ENCODE results near the gene APC2.

APC2 gene

GRCh38 chr19:1489463-1490310, 39.8 kb downstream of the APC2 start:
- H3K27me3 ChIP-seq, result peaks cover 0 to 20% of the 10 kb centered on the region in 2 donors
- intact Hi-C loops (cut with DNase I; ENCODE audit: low total_unique reads), result loop anchor here (5.0 kb wide), 1 partner anchor 252 kb away; the partner anchor contains the start of gene CBARP
- TF ChIP-seq, protein P1, sequence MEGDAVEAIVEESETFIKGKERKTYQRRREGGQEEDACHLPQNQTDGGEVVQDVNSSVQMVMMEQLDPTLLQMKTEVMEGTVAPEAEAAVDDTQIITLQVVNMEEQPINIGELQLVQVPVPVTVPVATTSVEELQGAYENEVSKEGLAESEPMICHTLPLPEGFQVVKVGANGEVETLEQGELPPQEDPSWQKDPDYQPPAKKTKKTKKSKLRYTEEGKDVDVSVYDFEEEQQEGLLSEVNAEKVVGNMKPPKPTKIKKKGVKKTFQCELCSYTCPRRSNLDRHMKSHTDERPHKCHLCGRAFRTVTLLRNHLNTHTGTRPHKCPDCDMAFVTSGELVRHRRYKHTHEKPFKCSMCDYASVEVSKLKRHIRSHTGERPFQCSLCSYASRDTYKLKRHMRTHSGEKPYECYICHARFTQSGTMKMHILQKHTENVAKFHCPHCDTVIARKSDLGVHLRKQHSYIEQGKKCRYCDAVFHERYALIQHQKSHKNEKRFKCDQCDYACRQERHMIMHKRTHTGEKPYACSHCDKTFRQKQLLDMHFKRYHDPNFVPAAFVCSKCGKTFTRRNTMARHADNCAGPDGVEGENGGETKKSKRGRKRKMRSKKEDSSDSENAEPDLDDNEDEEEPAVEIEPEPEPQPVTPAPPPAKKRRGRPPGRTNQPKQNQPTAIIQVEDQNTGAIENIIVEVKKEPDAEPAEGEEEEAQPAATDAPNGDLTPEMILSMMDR (IDR thresholded peaks at IDR 0.05), result no peak
- H3K4me3 ChIP-seq, result peak overlapping the region; percentile 50 to 63
- no peaks in the 10 kb centered on the region for H3K36me3 ChIP-seq
- H3K9me3 ChIP-seq, result no peaks in the 10 kb centered on the region
- DNase-seq, result no peak
- peak overlapping the region; percentile 59 to 62 for H3K27ac ChIP-seq
- H3K4me1 ChIP-seq, result peaks cover 0 to 21% (median 16%) of the 10 kb centered on the region in 4 donors

DNA sequence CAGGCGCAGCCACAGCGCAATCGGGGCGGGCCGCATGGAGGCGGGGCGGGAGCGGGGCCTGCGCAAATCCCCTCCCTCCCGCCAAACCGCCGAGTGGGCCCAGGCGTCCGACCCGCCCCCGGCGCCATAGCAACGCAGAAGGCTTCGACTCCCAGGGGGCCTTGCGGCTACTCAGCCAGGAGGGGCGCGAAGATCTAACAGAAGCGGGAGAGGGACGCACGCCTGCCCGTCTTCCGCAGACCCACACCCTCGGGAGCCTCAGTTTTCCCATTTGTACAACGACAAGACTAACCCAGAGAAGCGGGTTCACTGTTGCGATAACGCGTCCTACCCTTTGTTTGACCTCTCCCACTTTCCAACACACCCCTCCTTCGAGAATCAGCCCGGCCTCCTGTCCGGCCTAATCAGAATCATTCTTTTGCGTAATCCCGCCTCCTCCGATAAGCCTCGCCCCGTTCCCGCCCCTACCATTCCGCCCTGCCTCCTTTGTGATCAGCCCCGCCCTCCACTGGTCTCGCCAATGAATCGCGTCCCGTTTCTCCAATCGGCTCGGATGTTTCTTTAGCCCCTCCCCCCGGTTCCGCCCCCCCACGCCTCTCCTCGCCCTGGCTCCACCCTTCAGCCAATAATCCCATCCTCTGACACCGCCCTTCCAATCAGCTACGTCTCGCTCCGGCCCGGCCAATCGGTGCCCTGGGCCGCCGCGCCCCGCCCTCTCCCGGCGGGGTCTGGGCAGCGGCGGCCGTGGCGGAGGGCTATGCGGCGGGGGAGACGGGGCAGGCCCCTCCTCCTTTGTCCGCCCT, 40.6 kb downstream of the APC2 start, which contains the start of gene PCSK4:
Gene PCSK4 (minus strand): TSS at position 40 of the 803 bp plus-strand sequence. CDS start 4 bp downstream, at position 36.
- peaks cover 0 to 21% (median 16%) of the 10 kb centered on the region in 4 donors for H3K4me1 ChIP-seq
- H3K27ac ChIP-seq, result peak within 1 kb of the TSS; percentile 59 to 62
- no peaks in the 10 kb centered on the region for H3K36me3 ChIP-seq
- peaks cover 0 to 21% of the 10 kb centered on the region in 2 donors for H3K27me3 ChIP-seq
- intact Hi-C loops (cut with DNase I; ENCODE audit: low total_unique reads), result loop anchor here (5.0 kb wide), 1 partner anchor 253 kb away; the partner anchor contains the start of gene CBARP
- H3K9me3 ChIP-seq, result no peaks in the 10 kb centered on the region
- peak within 1 kb of the TSS; percentile 50 to 63 for H3K4me3 ChIP-seq
- DNase-seq, result peak; percentile 98 to 99
- TF ChIP-seq, protein P1 (IDR thresholded peaks at IDR 0.05), result no peak

- peak within 1 kb of the TSS; percentile 50 to 63 for H3K4me3 ChIP-seq
- TF ChIP-seq, protein P1 (IDR thresholded peaks at IDR 0.05), result no peak
- H3K4me1 ChIP-seq, result peaks cover 0 to 21% (median 16%) of the 10 kb centered on the region in 4 donors
- peak within 1 kb of the TSS; percentile 59 to 62 for H3K27ac ChIP-seq
- DNase-seq, result no peak
- no peaks in the 10 kb centered on the region for H3K36me3 ChIP-seq
- H3K9me3 ChIP-seq, result no peaks in the 10 kb centered on the region
- peaks cover 0 to 29% of the 10 kb centered on the region in 2 donors for H3K27me3 ChIP-seq
- intact Hi-C loops (cut with DNase I; ENCODE audit: low total_unique reads), result loop anchor here (5.0 kb wide), 1 partner anchor 254 kb away; the partner anchor contains the start of gene CBARP
Observed at GRCh38 chr19:1491114-1491848, 41.4 kb downstream of the APC2 start, which contains the start of gene REEP6. REEP6 (plus strand) TSS chr19:1491181; CDS start chr19:1491270, 89 bp downstream.

DNA sequence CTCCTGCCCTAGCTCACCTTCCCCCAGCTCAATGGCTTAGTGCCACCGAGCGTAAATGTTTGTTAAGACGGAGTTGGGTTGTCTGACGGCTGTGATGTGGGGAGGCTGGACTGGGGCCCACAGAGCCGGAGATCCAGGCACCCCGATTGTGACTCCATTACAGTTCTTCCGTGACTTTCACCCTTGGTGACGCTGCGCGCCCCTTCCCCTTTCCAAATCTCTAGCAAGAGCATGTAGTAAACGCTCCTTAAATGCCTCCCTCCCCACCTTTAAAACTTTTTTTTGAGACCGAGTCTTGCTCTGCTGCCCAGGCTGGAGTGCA, 41.9 kb downstream of the APC2 start:
- Histone ChIP-seq H3K4me3 (no peak overlapping the region), H3K36me3 (no peaks in the 10 kb centered on the region), H3K27ac (no peak overlapping the region), H3K27me3 (peaks cover 0 to 34% of the 10 kb centered on the region in 2 donors), H3K4me1 (peaks cover 0 to 24% (median 16%) of the 10 kb centered on the region in 4 donors), H3K9me3 (no peaks in the 10 kb centered on the region)
- DNase-seq, result no peak
- intact Hi-C loops (cut with DNase I; ENCODE audit: low total_unique reads), result loop anchor here (5.0 kb wide), 1 partner anchor 255 kb away; the partner anchor contains the start of gene CBARP
- TF ChIP-seq, protein P1 (IDR thresholded peaks at IDR 0.05), result no peak
